ENCODE measurements around the gene GGT5. TPM values are rescaled to one million over a fixed set of nuclear protein-coding genes. Genes with fewer than 3 reads are reported as not detected.
A peak's percentile ranks its signal among the peaks of the same experiment; 100 is the strongest.

GGT5 gene
- total RNA-seq, 6 experiments from 2014 or later: 8.5 to 34.7 (median 22.0) TPM

- Histone ChIP-seq H3K4me3 (no peak overlapping the region), H3K27me3 (no peaks in the 10 kb centered on the region), H3K4me1 (no peaks in the 10 kb centered on the region), H3K36me3 (no peaks in the 10 kb centered on the region), H3K9me3 (no peaks in the 10 kb centered on the region), H3K27ac (no peak overlapping the region)
- no CpG with 5 or more reads among the region's 14 CpGs for WGBS (ENCODE audit: insufficient coverage, low coverage, low lambda C conversion rate, missing lambda C conversion rate)
- TF ChIP-seq CTCF (IDR thresholded peaks at IDR 0.05) (no peak), POLR2A (IDR thresholded peaks at IDR 0.05) (no peak)
- ATAC-seq: peak in 1 of 4 donors; percentile 6
- intact Hi-C loops (cut with DNase I): no loop called here
- DNase-seq: peak in 2 of 3 donors; percentile 20 to 54
Observed at GRCh38 chr22:24190159-24190540, 54.7 kb downstream of the GGT5 start.

- peak; percentile 82 to 96 (median 84) for TF ChIP-seq CTCF (IDR thresholded peaks at IDR 0.05)
- TF ChIP-seq POLR2A (IDR thresholded peaks at IDR 0.05): no peak
- no peak overlapping the region for H3K4me3 ChIP-seq
- no peak overlapping the region for H3K27ac ChIP-seq
- no peaks in the 10 kb centered on the region for H3K36me3 ChIP-seq
- no peaks in the 10 kb centered on the region for H3K27me3 ChIP-seq
- intact Hi-C loops (cut with DNase I): loop anchor here in 1 of 2 donors (10.0 kb wide), 1 partner anchor 45 kb away; no protein-coding TSS in a partner anchor
- H3K9me3 ChIP-seq: no peaks in the 10 kb centered on the region
- DNase-seq (peak; percentile 74 to 79 (median 74)), ATAC-seq (peak; percentile 88 to 96 (median 95))
- 14% methylated on average over 5 of the region's 23 CpGs for WGBS (ENCODE audit: insufficient coverage, low coverage, low lambda C conversion rate, missing lambda C conversion rate)
- no peaks in the 10 kb centered on the region for H3K4me1 ChIP-seq
Observed at GRCh38 chr22:24189249-24190158, 55.4 kb downstream of the GGT5 start.

- Histone ChIP-seq H3K4me3 (no peak overlapping the region), H3K27me3 (no peaks in the 10 kb centered on the region), H3K36me3 (no peaks in the 10 kb centered on the region), H3K9me3 (no peaks in the 10 kb centered on the region), H3K27ac (no peak overlapping the region), H3K4me1 (no peaks in the 10 kb centered on the region)
- ATAC-seq: no peak
- no peak for TF ChIP-seq CTCF (IDR thresholded peaks at IDR 0.05)
- no peak for TF ChIP-seq POLR2A (IDR thresholded peaks at IDR 0.05)
- DNase-seq: peak in 2 of 3 donors; percentile 20 to 30
- intact Hi-C loops (cut with DNase I): loop anchor here in 1 of 2 donors (10.0 kb wide), 1 partner anchor 46 kb away; no protein-coding TSS in a partner anchor
- whole genome bisulfite sequencing (ENCODE audit: insufficient coverage, low coverage, low lambda C conversion rate, missing lambda C conversion rate): 72% methylated on average over 9 of the region's 17 CpGs
Observed at GRCh38 chr22:24188705-24189248, 56.1 kb downstream of the GGT5 start.

- no peak for TF ChIP-seq CTCF (IDR thresholded peaks at IDR 0.05)
- no peak for TF ChIP-seq POLR2A (IDR thresholded peaks at IDR 0.05)
- Histone ChIP-seq H3K27ac (no peak overlapping the region), H3K9me3 (no peaks in the 10 kb centered on the region), H3K4me1 (no peaks in the 10 kb centered on the region), H3K4me3 (no peak overlapping the region), H3K27me3 (no peaks in the 10 kb centered on the region), H3K36me3 (no peaks in the 10 kb centered on the region)
- ATAC-seq (no peak), DNase-seq (peak in 2 of 3 donors; percentile 17 to 52)
- intact Hi-C loops (cut with DNase I): loop anchor here in 1 of 2 donors (10.0 kb wide), 1 partner anchor 47 kb away; no protein-coding TSS in a partner anchor
- WGBS (ENCODE audit: insufficient coverage, low coverage, low lambda C conversion rate, missing lambda C conversion rate): 80% methylated on average over 3 of the region's 37 CpGs
Observed at GRCh38 chr22:24187731-24188644, 56.9 kb downstream of the GGT5 start.

All from right lobe of liver (tissue), 6 donors.